ENCODE data around the gene NAA50. TPM values are rescaled to one million over a fixed set of nuclear protein-coding genes. Genes with fewer than 3 reads are reported as not detected.
A peak's percentile ranks its signal among the peaks of the same experiment; 100 is the strongest.

NAA50 gene
- total and polyA plus RNA-seq, 2 experiments from 2014 or later = 103 to 260 TPM

GRCh38 chr3:113696658-113697499 is 49.2 kb downstream of the NAA50 start:
- Histone ChIP-seq H3K27me3 (ENCODE audit: insufficient read depth) (no peaks in the 10 kb centered on the region), H3K36me3 (ENCODE audit: insufficient read depth) (no peaks in the 10 kb centered on the region), H2AFZ (peak overlapping the region; percentile 24; the same call in 1 of the 2 replicates), H3K4me2 (peak overlapping the region; percentile 86), H3K27ac (ENCODE audit: low read depth) (peak overlapping the region; percentile 45; the same call in 1 of the 2 replicates), H3K9me2 (ENCODE audit: insufficient read depth) (no peaks in the 10 kb centered on the region), H3F3A (replicated peaks; ENCODE audit: low read depth) (no peaks in the 10 kb centered on the region; the same call in 1 of the 2 replicates), H3K4me3 (peak overlapping the region; percentile 62), H4K20me1 (replicated peaks; ENCODE audit: insufficient read depth) (no peaks in the 10 kb centered on the region), H3K79me2 (replicated peaks; ENCODE audit: insufficient read depth) (peaks cover 38% of the 10 kb centered on the region), H3K4me1 (ENCODE audit: insufficient read depth) (peaks cover 18% of the 10 kb centered on the region)
- ATAC-seq (peak; percentile 87), DNase-seq (ENCODE audit: low spot score) (peak; percentile 100)
- Mint-ChIP-seq H3K27ac (no peak overlapping the region), H3K27me3 (ENCODE audit: insufficient read depth, low read depth, poor library complexity) (peaks cover 2% of the 10 kb centered on the region), H3K9me3 (no peaks in the 10 kb centered on the region), H3K4me1 (peaks cover 13% of the 10 kb centered on the region), H3K36me3 (ENCODE audit: low read depth) (peaks cover 3% of the 10 kb centered on the region; the same call in 1 of the 3 replicates), H3K4me3 (no peak overlapping the region)
- peak; percentile 50 for TF ChIP-seq POLR2AphosphoS5 (IDR thresholded peaks at IDR 0.05; ENCODE audit: low read depth)
- TF ChIP-seq CREB1 (CRISPR knock-in tag; IDR thresholded peaks at IDR 0.05; ENCODE audit: low read depth) = peak; percentile 86
- TF ChIP-seq JUNB (IDR thresholded peaks at IDR 0.05; ENCODE audit: unreplicated experiment) = no peak
- TF ChIP-seq, protein P1, sequence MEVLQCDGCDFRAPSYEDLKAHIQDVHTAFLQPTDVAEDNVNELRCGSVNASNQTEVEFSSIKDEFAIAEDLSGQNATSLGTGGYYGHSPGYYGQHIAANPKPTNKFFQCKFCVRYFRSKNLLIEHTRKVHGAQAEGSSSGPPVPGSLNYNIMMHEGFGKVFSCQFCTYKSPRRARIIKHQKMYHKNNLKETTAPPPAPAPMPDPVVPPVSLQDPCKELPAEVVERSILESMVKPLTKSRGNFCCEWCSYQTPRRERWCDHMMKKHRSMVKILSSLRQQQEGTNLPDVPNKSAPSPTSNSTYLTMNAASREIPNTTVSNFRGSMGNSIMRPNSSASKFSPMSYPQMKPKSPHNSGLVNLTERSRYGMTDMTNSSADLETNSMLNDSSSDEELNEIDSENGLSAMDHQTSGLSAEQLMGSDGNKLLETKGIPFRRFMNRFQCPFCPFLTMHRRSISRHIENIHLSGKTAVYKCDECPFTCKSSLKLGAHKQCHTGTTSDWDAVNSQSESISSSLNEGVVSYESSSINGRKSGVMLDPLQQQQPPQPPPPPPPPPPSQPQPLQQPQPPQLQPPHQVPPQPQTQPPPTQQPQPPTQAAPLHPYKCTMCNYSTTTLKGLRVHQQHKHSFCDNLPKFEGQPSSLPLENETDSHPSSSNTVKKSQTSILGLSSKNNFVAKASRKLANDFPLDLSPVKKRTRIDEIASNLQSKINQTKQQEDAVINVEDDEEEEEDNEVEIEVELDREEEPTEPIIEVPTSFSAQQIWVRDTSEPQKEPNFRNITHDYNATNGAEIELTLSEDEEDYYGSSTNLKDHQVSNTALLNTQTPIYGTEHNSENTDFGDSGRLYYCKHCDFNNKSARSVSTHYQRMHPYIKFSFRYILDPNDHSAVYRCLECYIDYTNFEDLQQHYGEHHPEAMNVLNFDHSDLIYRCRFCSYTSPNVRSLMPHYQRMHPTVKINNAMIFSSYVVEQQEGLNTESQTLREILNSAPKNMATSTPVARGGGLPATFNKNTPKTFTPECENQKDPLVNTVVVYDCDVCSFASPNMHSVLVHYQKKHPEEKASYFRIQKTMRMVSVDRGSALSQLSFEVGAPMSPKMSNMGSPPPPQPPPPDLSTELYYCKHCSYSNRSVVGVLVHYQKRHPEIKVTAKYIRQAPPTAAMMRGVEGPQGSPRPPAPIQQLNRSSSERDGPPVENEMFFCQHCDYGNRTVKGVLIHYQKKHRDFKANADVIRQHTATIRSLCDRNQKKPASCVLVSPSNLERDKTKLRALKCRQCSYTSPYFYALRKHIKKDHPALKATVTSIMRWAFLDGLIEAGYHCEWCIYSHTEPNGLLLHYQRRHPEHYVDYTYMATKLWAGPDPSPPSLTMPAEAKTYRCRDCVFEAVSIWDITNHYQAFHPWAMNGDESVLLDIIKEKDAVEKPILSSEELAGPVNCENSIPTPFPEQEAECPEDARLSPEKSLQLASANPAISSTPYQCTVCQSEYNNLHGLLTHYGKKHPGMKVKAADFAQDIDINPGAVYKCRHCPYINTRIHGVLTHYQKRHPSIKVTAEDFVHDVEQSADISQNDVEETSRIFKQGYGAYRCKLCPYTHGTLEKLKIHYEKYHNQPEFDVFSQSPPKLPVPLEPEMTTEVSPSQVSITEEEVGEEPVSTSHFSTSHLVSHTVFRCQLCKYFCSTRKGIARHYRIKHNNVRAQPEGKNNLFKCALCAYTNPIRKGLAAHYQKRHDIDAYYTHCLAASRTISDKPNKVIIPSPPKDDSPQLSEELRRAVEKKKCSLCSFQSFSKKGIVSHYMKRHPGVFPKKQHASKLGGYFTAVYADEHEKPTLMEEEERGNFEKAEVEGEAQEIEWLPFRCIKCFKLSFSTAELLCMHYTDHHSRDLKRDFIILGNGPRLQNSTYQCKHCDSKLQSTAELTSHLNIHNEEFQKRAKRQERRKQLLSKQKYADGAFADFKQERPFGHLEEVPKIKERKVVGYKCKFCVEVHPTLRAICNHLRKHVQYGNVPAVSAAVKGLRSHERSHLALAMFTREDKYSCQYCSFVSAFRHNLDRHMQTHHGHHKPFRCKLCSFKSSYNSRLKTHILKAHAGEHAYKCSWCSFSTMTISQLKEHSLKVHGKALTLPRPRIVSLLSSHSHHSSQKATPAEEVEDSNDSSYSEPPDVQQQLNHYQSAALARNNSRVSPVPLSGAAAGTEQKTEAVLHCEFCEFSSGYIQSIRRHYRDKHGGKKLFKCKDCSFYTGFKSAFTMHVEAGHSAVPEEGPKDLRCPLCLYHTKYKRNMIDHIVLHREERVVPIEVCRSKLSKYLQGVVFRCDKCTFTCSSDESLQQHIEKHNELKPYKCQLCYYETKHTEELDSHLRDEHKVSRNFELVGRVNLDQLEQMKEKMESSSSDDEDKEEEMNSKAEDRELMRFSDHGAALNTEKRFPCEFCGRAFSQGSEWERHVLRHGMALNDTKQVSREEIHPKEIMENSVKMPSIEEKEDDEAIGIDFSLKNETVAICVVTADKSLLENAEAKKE (CRISPR knock-in tag; IDR thresholded peaks at IDR 0.05) = no peak
- no peak for TF ChIP-seq STAT1 (IDR thresholded peaks at IDR 0.05; ENCODE audit: unreplicated experiment)
- no peak for TF ChIP-seq ZNF331 (CRISPR knock-in tag; IDR thresholded peaks at IDR 0.05; ENCODE audit: low read depth)
- TF ChIP-seq, protein P2, sequence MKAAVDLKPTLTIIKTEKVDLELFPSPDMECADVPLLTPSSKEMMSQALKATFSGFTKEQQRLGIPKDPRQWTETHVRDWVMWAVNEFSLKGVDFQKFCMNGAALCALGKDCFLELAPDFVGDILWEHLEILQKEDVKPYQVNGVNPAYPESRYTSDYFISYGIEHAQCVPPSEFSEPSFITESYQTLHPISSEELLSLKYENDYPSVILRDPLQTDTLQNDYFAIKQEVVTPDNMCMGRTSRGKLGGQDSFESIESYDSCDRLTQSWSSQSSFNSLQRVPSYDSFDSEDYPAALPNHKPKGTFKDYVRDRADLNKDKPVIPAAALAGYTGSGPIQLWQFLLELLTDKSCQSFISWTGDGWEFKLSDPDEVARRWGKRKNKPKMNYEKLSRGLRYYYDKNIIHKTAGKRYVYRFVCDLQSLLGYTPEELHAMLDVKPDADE (IDR thresholded peaks at IDR 0.05) = no peak

Measured in GM23338 (cell line).